Mammary epithelial cell (primary cell): ENCODE data around the gene TMEM72.

Experiments used
- EZH2 ChIP-seq: IDR thresholded peaks from 2 replicates; pipeline ENCODE4 v1.6.1; 2012; ENCODE audit warnings: low read length, inconsistent platforms, borderline replicate concordance
- TF ChIP-seq, protein P1 (sequence below), 2 donors: IDR thresholded peaks in 1 of 2; conservative IDR thresholded peaks in 1 of 2; 2 replicates each; pipeline ENCODE4 v1.5.1; 2011 to 2012; ENCODE audit warnings: inconsistent platforms in 2 of 2, low read length in 2 of 2, mild to moderate bottlenecking in 2 of 2, control low read depth in 1 of 2, low read depth in 1 of 2; ENCODE audit not compliant: insufficient read depth in 1 of 2; ENCODE audit errors: extremely low read depth in 1 of 2

- TF ChIP-seq EZH2: no peak
- TF ChIP-seq, protein P1, sequence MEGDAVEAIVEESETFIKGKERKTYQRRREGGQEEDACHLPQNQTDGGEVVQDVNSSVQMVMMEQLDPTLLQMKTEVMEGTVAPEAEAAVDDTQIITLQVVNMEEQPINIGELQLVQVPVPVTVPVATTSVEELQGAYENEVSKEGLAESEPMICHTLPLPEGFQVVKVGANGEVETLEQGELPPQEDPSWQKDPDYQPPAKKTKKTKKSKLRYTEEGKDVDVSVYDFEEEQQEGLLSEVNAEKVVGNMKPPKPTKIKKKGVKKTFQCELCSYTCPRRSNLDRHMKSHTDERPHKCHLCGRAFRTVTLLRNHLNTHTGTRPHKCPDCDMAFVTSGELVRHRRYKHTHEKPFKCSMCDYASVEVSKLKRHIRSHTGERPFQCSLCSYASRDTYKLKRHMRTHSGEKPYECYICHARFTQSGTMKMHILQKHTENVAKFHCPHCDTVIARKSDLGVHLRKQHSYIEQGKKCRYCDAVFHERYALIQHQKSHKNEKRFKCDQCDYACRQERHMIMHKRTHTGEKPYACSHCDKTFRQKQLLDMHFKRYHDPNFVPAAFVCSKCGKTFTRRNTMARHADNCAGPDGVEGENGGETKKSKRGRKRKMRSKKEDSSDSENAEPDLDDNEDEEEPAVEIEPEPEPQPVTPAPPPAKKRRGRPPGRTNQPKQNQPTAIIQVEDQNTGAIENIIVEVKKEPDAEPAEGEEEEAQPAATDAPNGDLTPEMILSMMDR (conservative IDR thresholded peaks at IDR 0.05 in 1 of 2, IDR thresholded peaks at IDR 0.05 in 1 of 2; ENCODE audit: extremely low read depth in 1 of 2, insufficient read depth in 1 of 2, low read depth in 1 of 2, low read length in 2 of 2): no peak
Measured at GRCh38 chr10:44902941-44903545, 8.1 kb upstream of the TMEM72 start.
